ENCODE results near the gene RECQL5. TPM values are rescaled to one million over a fixed set of nuclear protein-coding genes. Genes with fewer than 3 reads are reported as not detected.
"Not testable (repeated sequence)": the region's sequence is repeated elsewhere in the genome, so short reads cannot be mapped to it uniquely, and the experiment has no call there.

The RECQL5 gene
- total RNA-seq, 4 donors from 2014 or later: 26.3 to 85.0 (median 44.1) TPM

- Histone ChIP-seq H3K27me3 (no peaks in the 10 kb centered on the region), H3K9me3 (no peaks in the 10 kb centered on the region), H3K27ac (peak overlapping the region in 1 of 4 donors; percentile 62), H3K4me3 (no peak overlapping the region), H3K36me3 (no peaks in the 10 kb centered on the region), H3K4me1 (peaks cover 0 to 32% (median 0%) of the 10 kb centered on the region in 4 donors)
- no peak for DNase-seq
- TF ChIP-seq POLR2A (IDR thresholded peaks at IDR 0.05) (no peak), CTCF (IDR thresholded peaks at IDR 0.05) (no peak)
These were observed 25.6 kb downstream of the RECQL5 start for GRCh38 chr17:75641343-75641742.

GRCh38 chr17:75640556-75641119 lies 26.3 kb downstream of the RECQL5 start:
- DNase-seq: no peak
- Histone ChIP-seq H3K36me3 (no peaks in the 10 kb centered on the region), H3K4me3 (no peak overlapping the region), H3K27ac (no peak overlapping the region), H3K4me1 (peaks cover 0 to 37% (median 0%) of the 10 kb centered on the region in 4 donors), H3K9me3 (no peaks in the 10 kb centered on the region), H3K27me3 (no peaks in the 10 kb centered on the region)
- TF ChIP-seq POLR2A (IDR thresholded peaks at IDR 0.05) (no peak), CTCF (IDR thresholded peaks at IDR 0.05) (no peak)

GRCh38 chr17:75639771-75640555 lies 27.0 kb downstream of the RECQL5 start:
- Histone ChIP-seq H3K4me3 (no peak overlapping the region), H3K9me3 (no peaks in the 10 kb centered on the region), H3K27ac (no peak overlapping the region), H3K36me3 (no peaks in the 10 kb centered on the region), H3K27me3 (no peaks in the 10 kb centered on the region), H3K4me1 (peaks cover 0 to 44% (median 0%) of the 10 kb centered on the region in 4 donors)
- peak in 1 of 3 donors; percentile 64 for DNase-seq
- TF ChIP-seq POLR2A (IDR thresholded peaks at IDR 0.05) (peak in 1 of 2 donors; percentile 7), CTCF (IDR thresholded peaks at IDR 0.05) (peak in 3 of 6 experiments; percentile 34 to 44 (median 41))

GRCh38 chr17:75639327-75639726 lies 27.6 kb downstream of the RECQL5 start:
- no peaks in the 10 kb centered on the region for H3K36me3 ChIP-seq
- no peaks in the 10 kb centered on the region for H3K27me3 ChIP-seq
- no peak for DNase-seq
- peaks cover 0 to 50% (median 0%) of the 10 kb centered on the region in 4 donors for H3K4me1 ChIP-seq
- H3K9me3 ChIP-seq: no peaks in the 10 kb centered on the region
- no peak for TF ChIP-seq POLR2A (IDR thresholded peaks at IDR 0.05)
- no peak for TF ChIP-seq CTCF (IDR thresholded peaks at IDR 0.05)
- H3K4me3 ChIP-seq: no peak overlapping the region
- no peak overlapping the region for H3K27ac ChIP-seq

- no peaks in the 10 kb centered on the region for H3K36me3 ChIP-seq
- H3K4me3 ChIP-seq: no peak overlapping the region
- no peaks in the 10 kb centered on the region for H3K9me3 ChIP-seq
- H3K27ac ChIP-seq: no peak overlapping the region
- no peaks in the 10 kb centered on the region for H3K27me3 ChIP-seq
- no peak for TF ChIP-seq CTCF (IDR thresholded peaks at IDR 0.05)
- TF ChIP-seq POLR2A (IDR thresholded peaks at IDR 0.05): no peak
- DNase-seq: no peak
- H3K4me1 ChIP-seq: peaks cover 0 to 55% (median 2%) of the 10 kb centered on the region in 4 donors
These were observed 28.1 kb downstream of the RECQL5 start for GRCh38 chr17:75638893-75639292.

- not testable (repeated sequence) for DNase-seq, H3K36me3 ChIP-seq, H3K27me3 ChIP-seq, H3K27ac ChIP-seq, H3K4me3 ChIP-seq, H3K9me3 ChIP-seq
- H3K4me1 ChIP-seq: peaks cover 1 to 62% (median 8%) of the 10 kb centered on the region in 4 donors
These were observed 28.9 kb downstream of the RECQL5 start for GRCh38 chr17:75638039-75638438.
